NCI-H524 treated with DMSO at 0.1 percent for 48 hours (cell line): ENCODE measurements around the gene LDHAL6B.

Experiments
- DNase-seq: peaks from one replicate; lab custom pipeline; 2025; lab: John Stamatoyannopoulos, UW

LDHAL6B gene

GRCh38 chr15:59177317-59177660 is 29.4 kb upstream of the LDHAL6B start:
- DNase-seq = no peak

- no peak for DNase-seq
Observed at GRCh38 chr15:59178151-59178695, 28.4 kb upstream of the LDHAL6B start.

GRCh38 chr15:59179717-59180116 is 26.9 kb upstream of the LDHAL6B start:
- DNase-seq = peak; percentile 56

- DNase-seq = no peak
Observed at GRCh38 chr15:59180945-59181600, 25.6 kb upstream of the LDHAL6B start.

- DNase-seq = no peak
Observed at GRCh38 chr15:59185725-59186124, 20.9 kb upstream of the LDHAL6B start.

- no peak for DNase-seq
Observed at GRCh38 chr15:59186501-59186900, 20.1 kb upstream of the LDHAL6B start.

GRCh38 chr15:59189241-59189640 is 17.4 kb upstream of the LDHAL6B start:
- no peak for DNase-seq

- no peak for DNase-seq
Observed at GRCh38 chr15:59190291-59190690, 16.4 kb upstream of the LDHAL6B start.

GRCh38 chr15:59191855-59192237 is 14.8 kb upstream of the LDHAL6B start:
- no peak for DNase-seq

GRCh38 chr15:59194639-59195325 is 11.9 kb upstream of the LDHAL6B start:
- no peak for DNase-seq

- no peak for DNase-seq
Observed at GRCh38 chr15:59196416-59196815, 10.2 kb upstream of the LDHAL6B start.

GRCh38 chr15:59197454-59197853 is 9.2 kb upstream of the LDHAL6B start:
- no peak for DNase-seq

GRCh38 chr15:59199626-59200465 is 6.8 kb upstream of the LDHAL6B start:
- DNase-seq = no peak

- no peak for DNase-seq
Observed at GRCh38 chr15:59200560-59200959, 6.1 kb upstream of the LDHAL6B start.

- DNase-seq = no peak
Observed at GRCh38 chr15:59203008-59203407, 3.6 kb upstream of the LDHAL6B start.

- DNase-seq = no peak
Observed at GRCh38 chr15:59203657-59204056, 3.0 kb upstream of the LDHAL6B start.

- no peak for DNase-seq
Observed at GRCh38 chr15:59205839-59206622, 612 bp upstream of the LDHAL6B start.

GRCh38 chr15:59208613-59209249 is 2.1 kb downstream of the LDHAL6B start:
- no peak for DNase-seq

GRCh38 chr15:59210186-59210585 is 3.5 kb downstream of the LDHAL6B start:
- no peak for DNase-seq

GRCh38 chr15:59216911-59217310 is 10.3 kb downstream of the LDHAL6B start:
- no peak for DNase-seq

- no peak for DNase-seq
Observed at GRCh38 chr15:59217876-59218498, 11.3 kb downstream of the LDHAL6B start.
